Measurements from ENCODE around the gene SDK1. TPM values are rescaled to one million over a fixed set of nuclear protein-coding genes. Genes with fewer than 3 reads are reported as not detected.

The SDK1 gene
- total and polyA plus RNA-seq, 2 experiments from 2014 or later, result 2.1 to 10.0 TPM

DNA sequence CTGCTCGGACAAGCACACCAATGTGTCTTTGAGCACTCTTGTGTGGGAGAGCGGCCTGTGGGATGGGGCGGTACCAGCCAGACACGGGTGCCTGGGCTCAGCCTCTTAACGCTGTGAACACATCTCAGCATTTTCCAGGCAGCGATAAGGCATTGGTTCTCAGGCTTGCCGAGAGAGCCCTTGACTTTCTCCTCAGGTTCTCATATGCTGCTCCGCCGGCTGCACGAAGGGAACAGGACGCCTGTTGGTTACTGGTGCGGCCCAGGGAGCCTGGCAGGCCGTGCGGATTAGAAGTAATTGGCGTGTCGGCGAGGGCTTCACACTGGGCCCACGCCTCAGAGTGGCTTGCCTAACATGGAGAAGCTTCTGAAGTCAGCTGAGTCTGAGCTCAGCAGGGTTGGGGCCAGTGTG lies 924.3 kb downstream of the SDK1 start (continued):
- TF ChIP-seq, protein P1, sequence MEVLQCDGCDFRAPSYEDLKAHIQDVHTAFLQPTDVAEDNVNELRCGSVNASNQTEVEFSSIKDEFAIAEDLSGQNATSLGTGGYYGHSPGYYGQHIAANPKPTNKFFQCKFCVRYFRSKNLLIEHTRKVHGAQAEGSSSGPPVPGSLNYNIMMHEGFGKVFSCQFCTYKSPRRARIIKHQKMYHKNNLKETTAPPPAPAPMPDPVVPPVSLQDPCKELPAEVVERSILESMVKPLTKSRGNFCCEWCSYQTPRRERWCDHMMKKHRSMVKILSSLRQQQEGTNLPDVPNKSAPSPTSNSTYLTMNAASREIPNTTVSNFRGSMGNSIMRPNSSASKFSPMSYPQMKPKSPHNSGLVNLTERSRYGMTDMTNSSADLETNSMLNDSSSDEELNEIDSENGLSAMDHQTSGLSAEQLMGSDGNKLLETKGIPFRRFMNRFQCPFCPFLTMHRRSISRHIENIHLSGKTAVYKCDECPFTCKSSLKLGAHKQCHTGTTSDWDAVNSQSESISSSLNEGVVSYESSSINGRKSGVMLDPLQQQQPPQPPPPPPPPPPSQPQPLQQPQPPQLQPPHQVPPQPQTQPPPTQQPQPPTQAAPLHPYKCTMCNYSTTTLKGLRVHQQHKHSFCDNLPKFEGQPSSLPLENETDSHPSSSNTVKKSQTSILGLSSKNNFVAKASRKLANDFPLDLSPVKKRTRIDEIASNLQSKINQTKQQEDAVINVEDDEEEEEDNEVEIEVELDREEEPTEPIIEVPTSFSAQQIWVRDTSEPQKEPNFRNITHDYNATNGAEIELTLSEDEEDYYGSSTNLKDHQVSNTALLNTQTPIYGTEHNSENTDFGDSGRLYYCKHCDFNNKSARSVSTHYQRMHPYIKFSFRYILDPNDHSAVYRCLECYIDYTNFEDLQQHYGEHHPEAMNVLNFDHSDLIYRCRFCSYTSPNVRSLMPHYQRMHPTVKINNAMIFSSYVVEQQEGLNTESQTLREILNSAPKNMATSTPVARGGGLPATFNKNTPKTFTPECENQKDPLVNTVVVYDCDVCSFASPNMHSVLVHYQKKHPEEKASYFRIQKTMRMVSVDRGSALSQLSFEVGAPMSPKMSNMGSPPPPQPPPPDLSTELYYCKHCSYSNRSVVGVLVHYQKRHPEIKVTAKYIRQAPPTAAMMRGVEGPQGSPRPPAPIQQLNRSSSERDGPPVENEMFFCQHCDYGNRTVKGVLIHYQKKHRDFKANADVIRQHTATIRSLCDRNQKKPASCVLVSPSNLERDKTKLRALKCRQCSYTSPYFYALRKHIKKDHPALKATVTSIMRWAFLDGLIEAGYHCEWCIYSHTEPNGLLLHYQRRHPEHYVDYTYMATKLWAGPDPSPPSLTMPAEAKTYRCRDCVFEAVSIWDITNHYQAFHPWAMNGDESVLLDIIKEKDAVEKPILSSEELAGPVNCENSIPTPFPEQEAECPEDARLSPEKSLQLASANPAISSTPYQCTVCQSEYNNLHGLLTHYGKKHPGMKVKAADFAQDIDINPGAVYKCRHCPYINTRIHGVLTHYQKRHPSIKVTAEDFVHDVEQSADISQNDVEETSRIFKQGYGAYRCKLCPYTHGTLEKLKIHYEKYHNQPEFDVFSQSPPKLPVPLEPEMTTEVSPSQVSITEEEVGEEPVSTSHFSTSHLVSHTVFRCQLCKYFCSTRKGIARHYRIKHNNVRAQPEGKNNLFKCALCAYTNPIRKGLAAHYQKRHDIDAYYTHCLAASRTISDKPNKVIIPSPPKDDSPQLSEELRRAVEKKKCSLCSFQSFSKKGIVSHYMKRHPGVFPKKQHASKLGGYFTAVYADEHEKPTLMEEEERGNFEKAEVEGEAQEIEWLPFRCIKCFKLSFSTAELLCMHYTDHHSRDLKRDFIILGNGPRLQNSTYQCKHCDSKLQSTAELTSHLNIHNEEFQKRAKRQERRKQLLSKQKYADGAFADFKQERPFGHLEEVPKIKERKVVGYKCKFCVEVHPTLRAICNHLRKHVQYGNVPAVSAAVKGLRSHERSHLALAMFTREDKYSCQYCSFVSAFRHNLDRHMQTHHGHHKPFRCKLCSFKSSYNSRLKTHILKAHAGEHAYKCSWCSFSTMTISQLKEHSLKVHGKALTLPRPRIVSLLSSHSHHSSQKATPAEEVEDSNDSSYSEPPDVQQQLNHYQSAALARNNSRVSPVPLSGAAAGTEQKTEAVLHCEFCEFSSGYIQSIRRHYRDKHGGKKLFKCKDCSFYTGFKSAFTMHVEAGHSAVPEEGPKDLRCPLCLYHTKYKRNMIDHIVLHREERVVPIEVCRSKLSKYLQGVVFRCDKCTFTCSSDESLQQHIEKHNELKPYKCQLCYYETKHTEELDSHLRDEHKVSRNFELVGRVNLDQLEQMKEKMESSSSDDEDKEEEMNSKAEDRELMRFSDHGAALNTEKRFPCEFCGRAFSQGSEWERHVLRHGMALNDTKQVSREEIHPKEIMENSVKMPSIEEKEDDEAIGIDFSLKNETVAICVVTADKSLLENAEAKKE (CRISPR knock-in tag; IDR thresholded peaks at IDR 0.05), result no peak
- TF ChIP-seq POLR2AphosphoS5 (IDR thresholded peaks at IDR 0.05; ENCODE audit: low read depth) (no peak), JUNB (IDR thresholded peaks at IDR 0.05; ENCODE audit: unreplicated experiment) (no peak), ZNF114 (CRISPR knock-in tag; IDR thresholded peaks at IDR 0.05) (no peak)
- TF ChIP-seq, protein P2, sequence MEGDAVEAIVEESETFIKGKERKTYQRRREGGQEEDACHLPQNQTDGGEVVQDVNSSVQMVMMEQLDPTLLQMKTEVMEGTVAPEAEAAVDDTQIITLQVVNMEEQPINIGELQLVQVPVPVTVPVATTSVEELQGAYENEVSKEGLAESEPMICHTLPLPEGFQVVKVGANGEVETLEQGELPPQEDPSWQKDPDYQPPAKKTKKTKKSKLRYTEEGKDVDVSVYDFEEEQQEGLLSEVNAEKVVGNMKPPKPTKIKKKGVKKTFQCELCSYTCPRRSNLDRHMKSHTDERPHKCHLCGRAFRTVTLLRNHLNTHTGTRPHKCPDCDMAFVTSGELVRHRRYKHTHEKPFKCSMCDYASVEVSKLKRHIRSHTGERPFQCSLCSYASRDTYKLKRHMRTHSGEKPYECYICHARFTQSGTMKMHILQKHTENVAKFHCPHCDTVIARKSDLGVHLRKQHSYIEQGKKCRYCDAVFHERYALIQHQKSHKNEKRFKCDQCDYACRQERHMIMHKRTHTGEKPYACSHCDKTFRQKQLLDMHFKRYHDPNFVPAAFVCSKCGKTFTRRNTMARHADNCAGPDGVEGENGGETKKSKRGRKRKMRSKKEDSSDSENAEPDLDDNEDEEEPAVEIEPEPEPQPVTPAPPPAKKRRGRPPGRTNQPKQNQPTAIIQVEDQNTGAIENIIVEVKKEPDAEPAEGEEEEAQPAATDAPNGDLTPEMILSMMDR (conservative IDR thresholded peaks at IDR 0.05; ENCODE audit: low read depth in 2 of 2), result no peak
- TF ChIP-seq, protein P3, sequence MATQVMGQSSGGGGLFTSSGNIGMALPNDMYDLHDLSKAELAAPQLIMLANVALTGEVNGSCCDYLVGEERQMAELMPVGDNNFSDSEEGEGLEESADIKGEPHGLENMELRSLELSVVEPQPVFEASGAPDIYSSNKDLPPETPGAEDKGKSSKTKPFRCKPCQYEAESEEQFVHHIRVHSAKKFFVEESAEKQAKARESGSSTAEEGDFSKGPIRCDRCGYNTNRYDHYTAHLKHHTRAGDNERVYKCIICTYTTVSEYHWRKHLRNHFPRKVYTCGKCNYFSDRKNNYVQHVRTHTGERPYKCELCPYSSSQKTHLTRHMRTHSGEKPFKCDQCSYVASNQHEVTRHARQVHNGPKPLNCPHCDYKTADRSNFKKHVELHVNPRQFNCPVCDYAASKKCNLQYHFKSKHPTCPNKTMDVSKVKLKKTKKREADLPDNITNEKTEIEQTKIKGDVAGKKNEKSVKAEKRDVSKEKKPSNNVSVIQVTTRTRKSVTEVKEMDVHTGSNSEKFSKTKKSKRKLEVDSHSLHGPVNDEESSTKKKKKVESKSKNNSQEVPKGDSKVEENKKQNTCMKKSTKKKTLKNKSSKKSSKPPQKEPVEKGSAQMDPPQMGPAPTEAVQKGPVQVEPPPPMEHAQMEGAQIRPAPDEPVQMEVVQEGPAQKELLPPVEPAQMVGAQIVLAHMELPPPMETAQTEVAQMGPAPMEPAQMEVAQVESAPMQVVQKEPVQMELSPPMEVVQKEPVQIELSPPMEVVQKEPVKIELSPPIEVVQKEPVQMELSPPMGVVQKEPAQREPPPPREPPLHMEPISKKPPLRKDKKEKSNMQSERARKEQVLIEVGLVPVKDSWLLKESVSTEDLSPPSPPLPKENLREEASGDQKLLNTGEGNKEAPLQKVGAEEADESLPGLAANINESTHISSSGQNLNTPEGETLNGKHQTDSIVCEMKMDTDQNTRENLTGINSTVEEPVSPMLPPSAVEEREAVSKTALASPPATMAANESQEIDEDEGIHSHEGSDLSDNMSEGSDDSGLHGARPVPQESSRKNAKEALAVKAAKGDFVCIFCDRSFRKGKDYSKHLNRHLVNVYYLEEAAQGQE (IDR thresholded peaks at IDR 0.05; ENCODE audit: unreplicated experiment), result no peak

Data from GM23338 (cell line).